ENCODE results near the gene FAM111A. TPM values are rescaled to one million over a fixed set of nuclear protein-coding genes. Genes with fewer than 3 reads are reported as not detected.

The FAM111A gene
- total RNA-seq, 1 experiment from 2014 or later: 20.1 TPM

DNA sequence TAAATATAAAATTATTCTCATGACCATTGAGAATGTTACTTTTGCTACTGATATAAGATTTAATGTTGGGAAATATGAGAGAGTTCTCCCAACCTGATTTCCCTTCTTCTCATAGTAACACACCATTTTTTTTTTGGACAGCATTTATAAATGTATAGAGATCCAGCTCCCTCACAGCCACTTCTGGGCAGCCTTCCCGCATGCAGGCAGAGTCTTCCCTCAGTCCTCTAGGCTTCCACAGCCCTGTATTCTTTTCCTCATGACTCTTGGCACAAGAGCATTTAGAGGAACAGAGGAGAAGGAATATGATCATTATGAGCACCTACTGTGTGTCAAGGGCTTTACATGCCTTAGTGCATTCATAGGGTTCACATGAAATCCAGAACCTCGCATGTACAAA lies 38.3 kb downstream of the FAM111A start:
- H3T11ph ChIP-seq (ENCODE audit: low read length): no peak overlapping the region
- no peak overlapping the region for H3K27ac ChIP-seq (ENCODE audit: insufficient read length, low read depth, low read length)
- H2BK12ac ChIP-seq (ENCODE audit: insufficient read length, low read depth, low read length): no peak overlapping the region
- H2AFZ ChIP-seq (ENCODE audit: low read length): no peak overlapping the region
- no peak overlapping the region for H3K23ac ChIP-seq (ENCODE audit: insufficient read length, low read depth, low read length)
- Mint-ChIP-seq H3K36me3 (ENCODE audit: insufficient read depth in 1 of 3, low read depth in 3 of 3) (peaks cover 16 to 40% (median 37%) of the 10 kb centered on the region in 3 experiments; a peak in 6 of 7 replicates), H3K9me3 (peaks cover 8 to 12% of the 10 kb centered on the region in 2 experiments; a peak in 3 of 5 replicates), H3K4me1 (peaks cover 24 to 47% of the 10 kb centered on the region in 2 experiments), H3K27ac (no peak overlapping the region), H3K4me3 (no peak overlapping the region), H3K27me3 (ENCODE audit: low read depth) (no peaks in the 10 kb centered on the region)
- H3K23me2 ChIP-seq (ENCODE audit: insufficient read length, low read depth, low read length, poor library complexity, severe bottlenecking): no peaks in the 10 kb centered on the region
- H3K9me3 ChIP-seq (ENCODE audit: control insufficient read depth, low read depth, low read length): no peaks in the 10 kb centered on the region
- no peaks in the 10 kb centered on the region for H4K20me1 ChIP-seq (ENCODE audit: control insufficient read depth, insufficient read depth, insufficient read length)
- no peaks in the 10 kb centered on the region for H3K27me3 ChIP-seq (ENCODE audit: insufficient read depth, low read length)
- H3K9ac ChIP-seq (ENCODE audit: extremely low read depth, insufficient read length, low read length): no peak overlapping the region
- no peak overlapping the region for H4K8ac ChIP-seq (replicated peaks; ENCODE audit: insufficient read length, low read depth, low read length)
- no peaks in the 10 kb centered on the region; the same call in 1 of the 2 replicates for H3K79me2 ChIP-seq (ENCODE audit: insufficient read depth, low read length)
- no peak overlapping the region for H3K4ac ChIP-seq (ENCODE audit: low read depth, low read length)
- H3K79me1 ChIP-seq (ENCODE audit: insufficient read depth, low read depth, low read length, poor library complexity, severe bottlenecking): peaks cover 3% of the 10 kb centered on the region
- no peak overlapping the region for H4K5ac ChIP-seq (ENCODE audit: insufficient read length, low read depth, low read length)
- H2BK15ac ChIP-seq (ENCODE audit: low read depth, low read length): no peak overlapping the region
- no peak overlapping the region for H2BK120ac ChIP-seq (ENCODE audit: low read depth, low read length, poor library complexity, severe bottlenecking)
- H3K14ac ChIP-seq (ENCODE audit: insufficient read depth, low read length): no peak overlapping the region
- TF ChIP-seq, protein P1, sequence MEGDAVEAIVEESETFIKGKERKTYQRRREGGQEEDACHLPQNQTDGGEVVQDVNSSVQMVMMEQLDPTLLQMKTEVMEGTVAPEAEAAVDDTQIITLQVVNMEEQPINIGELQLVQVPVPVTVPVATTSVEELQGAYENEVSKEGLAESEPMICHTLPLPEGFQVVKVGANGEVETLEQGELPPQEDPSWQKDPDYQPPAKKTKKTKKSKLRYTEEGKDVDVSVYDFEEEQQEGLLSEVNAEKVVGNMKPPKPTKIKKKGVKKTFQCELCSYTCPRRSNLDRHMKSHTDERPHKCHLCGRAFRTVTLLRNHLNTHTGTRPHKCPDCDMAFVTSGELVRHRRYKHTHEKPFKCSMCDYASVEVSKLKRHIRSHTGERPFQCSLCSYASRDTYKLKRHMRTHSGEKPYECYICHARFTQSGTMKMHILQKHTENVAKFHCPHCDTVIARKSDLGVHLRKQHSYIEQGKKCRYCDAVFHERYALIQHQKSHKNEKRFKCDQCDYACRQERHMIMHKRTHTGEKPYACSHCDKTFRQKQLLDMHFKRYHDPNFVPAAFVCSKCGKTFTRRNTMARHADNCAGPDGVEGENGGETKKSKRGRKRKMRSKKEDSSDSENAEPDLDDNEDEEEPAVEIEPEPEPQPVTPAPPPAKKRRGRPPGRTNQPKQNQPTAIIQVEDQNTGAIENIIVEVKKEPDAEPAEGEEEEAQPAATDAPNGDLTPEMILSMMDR (conservative IDR thresholded peaks at IDR 0.05): no peak
- DNase-seq: no peak
- no peak overlapping the region for H3K56ac ChIP-seq (ENCODE audit: insufficient read length, low read depth, low read length)
- peaks cover 3% of the 10 kb centered on the region for H3K4me1 ChIP-seq (ENCODE audit: insufficient read depth, low read length)
- no peak overlapping the region for H2BK20ac ChIP-seq (ENCODE audit: low read depth, low read length, poor library complexity, severe bottlenecking)
- no peak overlapping the region for H2AK5ac ChIP-seq (ENCODE audit: insufficient read length, low read length)
- no peak overlapping the region for H2BK5ac ChIP-seq (ENCODE audit: insufficient read length, low read length)
- H3K18ac ChIP-seq (ENCODE audit: insufficient read length, low read depth, low read length): no peak overlapping the region
- no peak overlapping the region for H4K91ac ChIP-seq (ENCODE audit: insufficient read length, low read depth, low read length)
- H3K4me2 ChIP-seq (ENCODE audit: insufficient read depth, insufficient read length, low read length): no peak overlapping the region
- no CpG with 5 or more reads among the region's 2 CpGs for WGBS (ENCODE audit: extremely low coverage, insufficient read length, low lambda C conversion rate)
